ENCODE measurements around the gene DIS3L2.

GRCh38 chr2:232264081-232264480 is 302.6 kb downstream of the DIS3L2 start:
- TF ChIP-seq POLR2A (IDR thresholded peaks at IDR 0.05; ENCODE audit: low read depth, low read length) = no peak
- no peak for TF ChIP-seq TAF1 (IDR thresholded peaks at IDR 0.05; ENCODE audit: borderline replicate concordance, low read depth, low read length)

Measured in GM12892 (cell line).